Activated CD4-positive, alpha-beta memory T cell treated with anti-CD3 and anti-CD28 coated beads for 36 hours (primary cell): ENCODE results near the gene SH3PXD2B. TPM values are rescaled to one million over a fixed set of nuclear protein-coding genes. Genes with fewer than 3 reads are reported as not detected.

Experiments used
- CTCF ChIA-PET: fragments of 350-600 bp; sonication (Branson Sonifier 250); formaldehyde crosslinking; loops from one replicate; lab custom pipeline; 2021; ENCODE audit warnings: antibody characterized with exemption, inconsistent platforms; lab: Charles Lee
- POLR2A ChIA-PET: fragments of 350-600 bp; sonication (Branson Sonifier 250); formaldehyde crosslinking; loops from one replicate; lab custom pipeline; 2021; ENCODE audit warnings: antibody characterized with exemption; lab: Charles Lee
- DNase-seq: peaks from one replicate; pipeline ENCODE4 v3.0.0-alpha.2; 2020
- H3K27ac Mint-ChIP-seq: one replicate; pipeline ENCODE4 v1.8.0; 2021; ENCODE audit warnings: mixed read lengths
- H3K27me3 Mint-ChIP-seq: one replicate; pipeline ENCODE4 v1.8.0; 2021; ENCODE audit warnings: mixed read lengths
- H3K36me3 Mint-ChIP-seq: one replicate; pipeline ENCODE4 v1.8.0; 2021; ENCODE audit warnings: mixed read lengths
- H3K4me1 Mint-ChIP-seq: one replicate; pipeline ENCODE4 v1.8.0; 2021; ENCODE audit warnings: low read depth, mixed read lengths
- H3K4me3 Mint-ChIP-seq: one replicate; pipeline ENCODE4 v1.8.0; 2021; ENCODE audit warnings: mild to moderate bottlenecking, mixed read lengths
- H3K9me3 Mint-ChIP-seq: one replicate; pipeline ENCODE4 v1.8.0; 2021; ENCODE audit warnings: mixed read lengths
- intact Hi-C: fragments of 100-400 bp; cut with micrococcal nuclease; formaldehyde crosslinking; loops from one replicate; pipeline ENCODE4 v1.15.1; 2023
- total RNA-seq, 2 experiments: library from RNA; stranded (reverse); gene quantifications; one replicate each; pipeline ENCODE4 v1.2.3, GENCODE V29; 2021

Gene SH3PXD2B
- total RNA-seq, 2 experiments from 2014 or later, result 0.99 to 1.1 TPM

DNA sequence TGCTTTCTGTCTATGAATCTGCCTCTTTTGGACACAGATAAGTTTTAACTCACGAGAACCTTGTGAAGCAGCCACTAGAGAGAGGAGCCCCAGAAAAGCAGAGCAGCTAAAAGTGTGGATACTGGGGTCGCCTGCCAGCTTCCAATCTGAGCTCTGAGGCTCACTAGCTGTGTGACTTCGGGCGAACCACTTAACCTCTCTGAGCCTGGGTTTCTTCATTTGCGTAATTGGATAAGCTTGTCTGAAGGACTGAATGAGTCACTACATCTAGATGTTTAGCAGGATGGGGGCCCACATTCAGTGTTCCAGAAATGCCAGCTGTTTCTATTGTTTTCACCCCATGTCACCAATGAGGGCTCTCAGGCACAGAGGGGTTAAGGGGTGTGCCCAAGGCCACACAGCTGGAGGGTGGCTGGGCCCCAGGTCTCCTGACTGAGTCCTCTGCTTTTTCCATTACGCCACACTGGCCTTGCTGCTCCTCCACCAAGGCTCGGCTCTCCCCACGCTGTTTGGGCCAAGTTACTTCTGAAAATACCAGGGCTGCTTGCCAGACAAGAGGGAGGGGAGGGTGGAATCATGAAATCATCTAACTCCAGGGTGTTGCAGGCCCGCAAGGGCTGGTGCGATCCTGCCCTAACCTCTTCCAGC is 36.2 kb downstream of the SH3PXD2B start:
- peaks cover 6% of the 10 kb centered on the region for H3K4me1 Mint-ChIP-seq
- intact Hi-C loops, result no loop called here
- no peak overlapping the region for H3K4me3 Mint-ChIP-seq
- no peaks in the 10 kb centered on the region for H3K36me3 Mint-ChIP-seq
- ChIA-PET POLR2A (no interaction called here), CTCF (interaction anchor here (1.3 kb wide), 2 partner anchors 33 to 35 kb away, joined by 3 read pairs; no protein-coding TSS in a partner anchor)
- no peak overlapping the region for H3K27ac Mint-ChIP-seq
- peaks cover 5% of the 10 kb centered on the region for H3K27me3 Mint-ChIP-seq
- DNase-seq, result no peak
- H3K9me3 Mint-ChIP-seq, result no peaks in the 10 kb centered on the region

DNA sequence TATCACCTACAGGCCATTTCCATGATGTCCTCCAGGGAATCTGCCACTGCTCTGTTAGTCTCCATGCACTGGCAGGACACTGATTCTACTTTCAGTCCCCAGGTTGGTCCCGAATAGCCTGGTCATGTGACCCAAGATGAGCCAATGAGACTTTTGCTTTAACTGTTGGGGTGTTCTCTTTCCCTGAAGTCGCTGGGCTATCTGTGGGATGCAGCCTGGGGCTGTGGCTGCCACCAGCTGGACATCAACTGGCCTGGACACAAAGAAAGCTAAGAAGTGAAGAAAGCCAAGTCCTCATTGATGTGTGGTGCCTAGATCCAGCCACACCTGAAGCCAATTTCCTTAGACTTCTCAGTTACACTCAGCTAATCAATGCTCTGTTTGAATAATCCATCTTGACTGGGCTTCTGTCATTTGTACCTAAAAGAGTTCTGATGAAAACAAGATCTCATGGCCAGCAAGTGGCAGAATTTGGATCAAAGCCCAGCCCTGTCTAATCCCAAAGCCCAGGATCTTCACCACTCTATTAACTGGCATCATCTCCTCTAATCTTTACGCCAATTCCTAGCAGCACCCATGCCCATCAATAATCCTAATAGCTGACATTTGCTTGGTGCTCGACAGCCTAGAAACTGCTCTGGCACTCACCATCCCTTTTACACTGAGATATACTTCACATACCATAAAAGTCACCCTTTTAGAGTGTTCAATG is 37.0 kb downstream of the SH3PXD2B start:
- no peaks in the 10 kb centered on the region for H3K9me3 Mint-ChIP-seq
- no peak overlapping the region for H3K27ac Mint-ChIP-seq
- H3K4me1 Mint-ChIP-seq, result peaks cover 13% of the 10 kb centered on the region
- intact Hi-C loops, result no loop called here
- no peak for DNase-seq
- ChIA-PET POLR2A (no interaction called here), CTCF (interaction anchor here (1.3 kb wide), 2 partner anchors 34 to 36 kb away, joined by 3 read pairs; no protein-coding TSS in a partner anchor)
- H3K27me3 Mint-ChIP-seq, result peaks cover 5% of the 10 kb centered on the region
- H3K4me3 Mint-ChIP-seq, result no peak overlapping the region
- H3K36me3 Mint-ChIP-seq, result no peaks in the 10 kb centered on the region

DNA sequence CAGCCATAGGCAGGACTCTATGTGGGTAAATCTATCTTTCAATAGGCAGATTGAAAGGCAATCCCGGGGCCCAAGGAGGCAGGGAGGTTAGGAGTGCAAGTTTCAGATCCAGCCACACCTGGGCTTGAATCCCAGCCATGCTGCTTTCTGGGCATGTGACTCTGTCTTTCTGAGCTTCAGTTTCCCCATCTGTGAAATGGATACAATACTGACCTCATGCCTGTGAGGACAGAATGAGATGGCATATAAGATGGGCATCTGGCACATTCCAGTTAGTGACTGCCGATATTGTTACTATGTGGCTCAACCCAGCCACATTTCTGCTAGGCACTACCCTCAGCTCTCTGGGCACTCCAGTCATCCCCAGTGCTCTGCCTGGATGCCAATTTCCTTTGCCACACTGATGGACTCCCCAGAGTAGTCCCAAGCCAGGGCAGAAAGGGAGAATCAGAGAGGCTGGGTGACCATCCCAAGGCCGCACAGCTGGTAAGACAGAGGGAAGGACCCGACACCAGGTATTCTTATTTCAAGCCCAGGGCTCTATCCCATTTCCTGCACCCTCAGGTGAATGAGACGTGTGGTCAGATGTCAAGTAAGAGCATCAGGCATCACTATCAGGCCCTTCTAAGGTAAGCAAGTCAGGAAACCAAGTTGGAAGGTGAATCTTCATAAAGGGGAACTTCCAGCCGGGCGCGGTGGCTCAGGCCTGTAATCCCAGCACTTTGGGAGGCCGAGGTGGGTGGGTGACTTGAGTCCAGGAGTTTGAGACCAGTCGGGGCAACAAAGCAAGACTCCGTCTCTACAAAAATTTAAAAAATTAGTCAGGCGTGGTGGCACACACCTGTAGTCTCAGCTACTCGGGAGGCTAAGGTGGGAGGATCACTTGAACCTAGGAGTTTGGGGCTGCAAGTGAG is 38.7 kb downstream of the SH3PXD2B start:
- Mint-ChIP-seq H3K27me3 (peaks cover 8% of the 10 kb centered on the region), H3K27ac (no peak overlapping the region), H3K9me3 (no peaks in the 10 kb centered on the region), H3K4me3 (no peak overlapping the region), H3K36me3 (no peaks in the 10 kb centered on the region), H3K4me1 (peaks cover 22% of the 10 kb centered on the region)
- ChIA-PET POLR2A (interaction anchor here (0.5 kb wide), 1 partner anchor 25 kb away, joined by 5 read pairs; no protein-coding TSS in a partner anchor), CTCF (no interaction called here)
- intact Hi-C loops, result no loop called here
- DNase-seq, result no peak

DNA sequence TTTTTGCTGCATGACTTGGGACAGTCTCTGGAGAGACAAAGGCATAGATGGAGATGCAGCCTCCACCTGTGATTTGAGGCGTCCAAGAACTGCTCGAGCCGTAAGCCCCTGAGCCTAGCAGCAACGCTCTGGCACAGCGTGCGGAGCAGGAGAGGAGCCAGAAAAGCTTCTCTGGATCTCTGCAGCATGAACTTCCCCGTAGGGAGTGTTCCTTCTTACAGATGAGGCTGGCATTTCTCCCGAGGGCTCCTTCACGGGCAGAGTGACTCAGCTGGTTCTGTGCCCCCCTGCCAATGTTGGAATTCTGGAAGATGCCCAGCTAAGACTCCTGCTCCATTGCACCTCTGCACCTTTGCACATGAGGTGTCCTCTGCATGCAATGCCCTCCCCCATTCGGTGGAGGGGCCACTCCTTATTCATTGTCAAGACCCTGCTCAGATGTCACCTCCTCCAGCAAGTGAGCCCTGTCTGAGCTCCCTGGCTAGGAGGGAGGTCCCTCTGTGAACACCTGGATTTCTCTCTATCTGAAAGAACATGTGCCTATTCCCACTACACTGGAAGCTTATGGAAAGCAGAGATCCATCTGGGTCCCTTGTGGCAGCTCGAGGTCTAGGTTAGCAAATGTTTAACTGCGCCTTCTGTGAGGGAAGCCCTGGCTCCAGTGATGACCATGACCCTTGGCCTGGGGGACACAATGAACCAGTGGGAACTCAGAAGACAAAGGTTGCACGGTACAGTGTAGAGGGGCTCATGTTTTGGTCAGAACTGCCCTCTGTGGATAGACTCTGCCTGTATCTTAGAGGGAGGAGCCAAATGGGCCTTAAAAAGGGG is 39.6 kb downstream of the SH3PXD2B start:
- peaks cover 8% of the 10 kb centered on the region for H3K27me3 Mint-ChIP-seq
- no peak overlapping the region for H3K4me3 Mint-ChIP-seq
- no peak overlapping the region for H3K27ac Mint-ChIP-seq
- DNase-seq, result no peak
- H3K9me3 Mint-ChIP-seq, result no peaks in the 10 kb centered on the region
- POLR2A ChIA-PET, result no interaction called here
- CTCF ChIA-PET, result interaction anchor here (0.6 to 0.9 kb wide), 2 partner anchors 35 to 350 kb away, joined by 3 read pairs; no protein-coding TSS in a partner anchor
- intact Hi-C loops, result loop anchor here (5.0 kb wide), 2 partner anchors 237 to 302 kb away; no protein-coding TSS in a partner anchor
- H3K4me1 Mint-ChIP-seq, result peaks cover 22% of the 10 kb centered on the region
- H3K36me3 Mint-ChIP-seq, result no peaks in the 10 kb centered on the region

DNA sequence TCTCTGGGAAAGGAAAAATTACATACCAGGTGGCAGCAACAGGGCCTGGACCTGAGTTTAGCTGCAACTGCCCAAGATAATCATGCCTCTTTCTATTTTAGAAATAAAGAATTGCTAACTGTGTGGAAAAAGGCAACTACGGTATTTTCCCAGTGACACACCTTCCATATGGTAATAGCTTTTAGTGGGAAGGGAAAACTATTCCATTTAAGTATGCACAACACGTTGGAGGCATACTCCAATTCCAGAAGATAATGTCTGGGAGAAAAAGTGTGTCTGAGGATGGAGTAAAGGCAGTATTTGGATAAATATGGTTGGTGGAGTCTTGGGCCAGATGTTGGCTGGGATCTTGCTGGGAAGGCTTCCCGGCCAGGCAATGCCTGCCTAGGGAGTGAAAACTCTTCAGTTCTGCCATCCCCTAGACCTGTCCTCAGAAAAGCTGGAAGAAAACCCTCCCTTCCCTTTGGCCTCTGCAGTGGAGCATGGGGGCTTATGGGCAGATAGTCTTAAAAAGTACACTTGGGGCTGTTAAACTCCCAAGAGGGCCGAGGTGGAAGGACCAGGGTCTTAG is 40.6 kb downstream of the SH3PXD2B start:
- DNase-seq, result no peak
- CTCF ChIA-PET, result interaction anchor here (0.6 to 1.9 kb wide), 2 partner anchors 38 to 349 kb away, joined by 3 to 5 read pairs; no protein-coding TSS in a partner anchor
- peaks cover 22% of the 10 kb centered on the region for H3K4me1 Mint-ChIP-seq
- H3K27me3 Mint-ChIP-seq, result peaks cover 9% of the 10 kb centered on the region
- no peaks in the 10 kb centered on the region for H3K9me3 Mint-ChIP-seq
- H3K27ac Mint-ChIP-seq, result no peak overlapping the region
- H3K4me3 Mint-ChIP-seq, result no peak overlapping the region
- intact Hi-C loops, result loop anchor here (2.0 to 5.0 kb wide), 3 partner anchors 37 to 301 kb away; no protein-coding TSS in a partner anchor
- H3K36me3 Mint-ChIP-seq, result no peaks in the 10 kb centered on the region
- POLR2A ChIA-PET, result no interaction called here

DNA sequence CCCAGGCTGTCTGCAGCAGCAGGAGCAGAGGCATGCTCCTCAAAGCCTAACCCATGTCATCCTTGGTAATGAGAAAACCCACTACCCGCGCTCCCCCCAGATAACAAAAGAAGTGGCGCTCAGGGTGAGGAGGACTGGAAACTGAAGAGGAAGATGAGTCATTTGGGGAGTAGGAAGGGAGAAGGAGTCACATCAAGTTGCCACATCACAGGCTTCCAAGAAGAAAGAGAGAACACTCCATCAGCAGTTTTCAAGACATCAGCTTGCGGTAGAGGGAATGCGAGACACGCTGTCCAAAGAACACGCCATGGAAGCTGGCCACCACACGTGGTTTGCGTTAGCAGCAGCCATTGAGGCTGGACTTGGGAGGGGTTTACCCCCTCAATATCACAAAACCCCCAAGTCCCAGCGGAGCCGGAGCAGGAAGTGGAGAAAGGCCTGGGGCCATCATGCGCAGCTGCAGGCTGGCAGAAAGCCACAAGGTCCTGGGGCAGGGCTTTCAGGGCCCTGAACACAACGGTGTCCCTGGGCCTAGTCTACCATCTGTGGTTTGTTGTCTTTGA is 41.5 kb downstream of the SH3PXD2B start:
- ChIA-PET CTCF (interaction anchor here (1.9 kb wide), 1 partner anchor 39 kb away, joined by 5 read pairs; no protein-coding TSS in a partner anchor), POLR2A (no interaction called here)
- H3K27ac Mint-ChIP-seq, result peak overlapping the region; percentile 2
- no peaks in the 10 kb centered on the region for H3K36me3 Mint-ChIP-seq
- intact Hi-C loops, result loop anchor here (1.0 to 5.0 kb wide), 4 partner anchors 30 to 301 kb away; no protein-coding TSS in a partner anchor
- no peak overlapping the region for H3K4me3 Mint-ChIP-seq
- peak; percentile 51 for DNase-seq
- no peaks in the 10 kb centered on the region for H3K9me3 Mint-ChIP-seq
- H3K4me1 Mint-ChIP-seq, result peaks cover 22% of the 10 kb centered on the region
- H3K27me3 Mint-ChIP-seq, result peaks cover 9% of the 10 kb centered on the region

DNA sequence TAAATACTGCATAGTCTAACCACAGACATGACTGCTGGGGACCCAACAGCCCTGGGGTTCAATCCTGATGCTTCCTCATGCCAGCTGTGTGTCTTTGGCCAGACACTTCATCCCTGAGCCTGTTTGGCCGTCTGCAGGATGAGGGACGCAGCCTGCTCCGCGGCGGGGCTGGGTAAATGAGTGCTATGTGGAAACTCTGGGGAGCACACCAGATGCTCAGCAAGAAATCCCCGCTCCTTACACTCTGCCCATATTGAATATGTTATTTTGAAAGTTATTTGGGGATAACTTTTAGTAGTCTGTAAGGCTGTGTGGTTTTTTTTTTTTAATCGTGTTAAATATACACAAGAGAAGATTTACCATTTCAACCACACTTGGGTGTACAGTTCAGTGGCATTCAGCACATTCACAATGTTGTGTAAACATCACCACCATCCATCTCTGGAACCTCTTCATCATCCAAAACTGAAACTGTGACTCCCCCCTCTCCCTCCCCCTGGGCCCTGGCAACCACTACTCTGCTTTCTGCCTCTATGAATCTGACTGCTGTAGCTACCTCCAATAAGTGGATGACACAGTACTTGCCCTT is 42.7 kb downstream of the SH3PXD2B start:
- Mint-ChIP-seq H3K4me1 (peaks cover 22% of the 10 kb centered on the region), H3K9me3 (no peaks in the 10 kb centered on the region), H3K27me3 (peaks cover 12% of the 10 kb centered on the region), H3K36me3 (no peaks in the 10 kb centered on the region), H3K27ac (no peak overlapping the region), H3K4me3 (no peak overlapping the region)
- POLR2A ChIA-PET, result interaction anchor here (0.6 kb wide), 1 partner anchor 182 kb away, joined by 3 read pairs; no protein-coding TSS in a partner anchor
- intact Hi-C loops, result loop anchor here (1.0 to 5.0 kb wide), 5 partner anchors 32 to 299 kb away; no protein-coding TSS in a partner anchor
- peak; percentile 80 for DNase-seq
- CTCF ChIA-PET, result interaction anchor here (0.6 to 1.9 kb wide), 3 partner anchors 40 to 278 kb away, joined by 4 to 5 read pairs (median 4); no protein-coding TSS in a partner anchor

DNA sequence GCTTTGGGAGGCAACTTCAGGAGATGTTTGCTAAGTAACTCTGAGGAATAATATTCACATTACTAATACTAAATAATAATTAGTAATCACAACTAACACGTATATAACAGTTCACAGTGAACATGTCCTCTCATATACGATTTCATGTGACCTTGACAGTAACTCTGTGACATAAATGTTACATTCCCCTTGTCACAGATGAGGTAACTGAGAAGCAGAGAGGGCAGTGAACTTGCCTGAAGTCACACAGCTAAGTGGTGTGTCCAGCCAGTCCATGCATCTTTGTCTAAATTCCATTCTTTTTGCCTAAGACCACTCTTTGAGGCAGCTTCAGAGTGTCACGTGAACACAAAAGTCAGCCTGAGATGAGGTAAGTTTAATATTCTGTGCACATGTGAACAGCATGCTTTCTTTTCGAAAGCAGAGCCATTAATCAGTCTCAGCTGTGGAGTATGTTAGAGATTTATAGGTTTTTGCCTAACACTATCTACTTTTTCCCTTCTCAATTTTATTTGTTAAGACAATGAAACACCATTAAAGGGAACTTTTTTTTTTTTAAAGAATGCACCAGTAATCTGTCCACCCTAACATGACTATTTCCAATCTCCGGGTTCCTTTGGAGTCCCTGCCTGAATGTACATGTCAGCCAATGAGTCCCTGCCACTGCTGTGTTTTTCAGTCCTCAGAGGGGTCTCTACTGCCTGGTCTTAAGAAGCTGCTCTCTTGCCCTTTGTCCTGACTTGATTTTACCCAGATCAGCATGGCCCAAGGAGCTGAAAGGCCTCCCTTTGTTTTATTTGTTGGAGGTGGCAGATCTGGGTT is 43.5 kb downstream of the SH3PXD2B start:
- ChIA-PET CTCF (interaction anchor here (1.5 kb wide), 1 partner anchor 40 kb away, joined by 4 read pairs; no protein-coding TSS in a partner anchor), POLR2A (no interaction called here)
- no peak overlapping the region for H3K27ac Mint-ChIP-seq
- H3K4me1 Mint-ChIP-seq, result peaks cover 22% of the 10 kb centered on the region
- H3K4me3 Mint-ChIP-seq, result no peak overlapping the region
- intact Hi-C loops, result loop anchor here (1.0 to 5.0 kb wide), 3 partner anchors 50 to 299 kb away; no protein-coding TSS in a partner anchor
- no peaks in the 10 kb centered on the region for H3K36me3 Mint-ChIP-seq
- H3K9me3 Mint-ChIP-seq, result no peaks in the 10 kb centered on the region
- peaks cover 12% of the 10 kb centered on the region for H3K27me3 Mint-ChIP-seq
- DNase-seq, result no peak

DNA sequence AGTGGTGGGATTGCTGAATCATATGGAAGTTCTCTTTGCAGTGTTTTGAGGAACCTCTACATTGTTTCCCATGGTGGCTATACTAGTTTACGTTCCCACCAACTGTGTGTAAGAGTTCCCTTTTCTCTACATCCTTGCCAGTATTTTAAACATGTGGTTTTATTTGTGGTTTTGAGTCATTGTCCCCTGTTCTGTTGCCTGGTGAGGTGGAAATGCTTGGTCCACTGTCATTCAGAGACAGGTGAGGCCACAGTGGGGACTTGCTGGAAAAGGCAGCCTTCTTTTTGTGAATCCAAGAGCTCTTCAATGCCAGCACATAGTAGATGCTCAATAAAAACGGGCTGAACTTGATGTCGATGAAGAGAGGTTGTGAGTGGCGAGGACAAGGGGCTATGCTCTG is 44.2 kb downstream of the SH3PXD2B start:
- DNase-seq, result peak; percentile 43
- Mint-ChIP-seq H3K4me3 (no peak overlapping the region), H3K4me1 (peaks cover 22% of the 10 kb centered on the region), H3K36me3 (no peaks in the 10 kb centered on the region), H3K27me3 (peaks cover 12% of the 10 kb centered on the region), H3K27ac (no peak overlapping the region), H3K9me3 (no peaks in the 10 kb centered on the region)
- ChIA-PET CTCF (interaction anchor here (1.5 kb wide), 1 partner anchor 41 kb away, joined by 4 read pairs; no protein-coding TSS in a partner anchor), POLR2A (no interaction called here)
- intact Hi-C loops, result loop anchor here (5.0 kb wide), 2 partner anchors 233 to 298 kb away; no protein-coding TSS in a partner anchor
